DND-41 (cell line): ENCODE data around the gene CALN1.

Experiments used
- EZH2 ChIP-seq: IDR thresholded peaks from 3 replicates; pipeline ENCODE4 v1.6.1; 2012; ENCODE audit warnings: borderline replicate concordance, low read depth, mild to moderate bottlenecking, moderate library complexity, low read length, inconsistent platforms; ENCODE audit not compliant: severe bottlenecking
- TF ChIP-seq, protein P1 (sequence below): IDR thresholded peaks from 2 replicates; pipeline ENCODE4 v1.5.1; 2012; ENCODE audit warnings: borderline replicate concordance, low read length, moderate library complexity, mild to moderate bottlenecking; ENCODE audit not compliant: poor library complexity, severe bottlenecking; ENCODE audit errors: extremely low read depth

GRCh38 chr7:72057231-72057630 is 354.9 kb downstream of the CALN1 start:
- TF ChIP-seq, protein P1, sequence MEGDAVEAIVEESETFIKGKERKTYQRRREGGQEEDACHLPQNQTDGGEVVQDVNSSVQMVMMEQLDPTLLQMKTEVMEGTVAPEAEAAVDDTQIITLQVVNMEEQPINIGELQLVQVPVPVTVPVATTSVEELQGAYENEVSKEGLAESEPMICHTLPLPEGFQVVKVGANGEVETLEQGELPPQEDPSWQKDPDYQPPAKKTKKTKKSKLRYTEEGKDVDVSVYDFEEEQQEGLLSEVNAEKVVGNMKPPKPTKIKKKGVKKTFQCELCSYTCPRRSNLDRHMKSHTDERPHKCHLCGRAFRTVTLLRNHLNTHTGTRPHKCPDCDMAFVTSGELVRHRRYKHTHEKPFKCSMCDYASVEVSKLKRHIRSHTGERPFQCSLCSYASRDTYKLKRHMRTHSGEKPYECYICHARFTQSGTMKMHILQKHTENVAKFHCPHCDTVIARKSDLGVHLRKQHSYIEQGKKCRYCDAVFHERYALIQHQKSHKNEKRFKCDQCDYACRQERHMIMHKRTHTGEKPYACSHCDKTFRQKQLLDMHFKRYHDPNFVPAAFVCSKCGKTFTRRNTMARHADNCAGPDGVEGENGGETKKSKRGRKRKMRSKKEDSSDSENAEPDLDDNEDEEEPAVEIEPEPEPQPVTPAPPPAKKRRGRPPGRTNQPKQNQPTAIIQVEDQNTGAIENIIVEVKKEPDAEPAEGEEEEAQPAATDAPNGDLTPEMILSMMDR, result no peak
- TF ChIP-seq EZH2, result no peak
